Measurements from ENCODE around the gene CORO2B.

- TF ChIP-seq CTCF (IDR thresholded peaks at IDR 0.05; ENCODE audit: low read depth, low read length) (no peak), POLR2A (IDR thresholded peaks at IDR 0.05; ENCODE audit: extremely low read depth, insufficient read length) (no peak)
These were observed 55.7 kb downstream of the CORO2B start for GRCh38 chr15:68634531-68634930.
